H9 (cell line): Measurements from ENCODE around the gene CACNA2D3. TPM values are rescaled to one million over a fixed set of nuclear protein-coding genes. Genes with fewer than 3 reads are reported as not detected.
A peak's percentile ranks its signal among the peaks of the same experiment; 100 is the strongest.

Experiments
- DNase-seq: peaks from one replicate; pipeline ENCODE4 v3.0.0-alpha.2; 2017
- H2AFZ ChIP-seq: one replicate; pipeline ENCODE4 v1.6.1; 2013; ENCODE audit warnings: mild to moderate bottlenecking, low read length, control low read depth, moderate library complexity
- H2AK5ac ChIP-seq: 2 replicates; pipeline ENCODE4 v1.6.1; 2013; ENCODE audit warnings: low read length, control low read depth, mixed read lengths; ENCODE audit not compliant: insufficient read length
- H2BK120ac ChIP-seq: one replicate; pipeline ENCODE4 v1.6.1; 2013; ENCODE audit warnings: low read depth, mild to moderate bottlenecking, low read length, control low read depth, inconsistent platforms; ENCODE audit not compliant: poor library complexity, severe bottlenecking
- H2BK12ac ChIP-seq: 2 replicates; pipeline ENCODE4 v1.6.1; 2013; ENCODE audit warnings: low read length, control low read depth, mixed read lengths, low read depth; ENCODE audit not compliant: insufficient read length
- H2BK15ac ChIP-seq: 2 replicates; pipeline ENCODE4 v1.6.1; 2013; ENCODE audit warnings: low read depth, low read length, control low read depth
- H2BK20ac ChIP-seq: one replicate; pipeline ENCODE4 v1.6.1; 2013; ENCODE audit warnings: low read depth, mild to moderate bottlenecking, low read length, control low read depth, inconsistent platforms; ENCODE audit not compliant: poor library complexity, severe bottlenecking
- H2BK5ac ChIP-seq: 2 replicates; pipeline ENCODE4 v1.6.1; 2013; ENCODE audit warnings: low read length, control low read depth, mixed read lengths; ENCODE audit not compliant: insufficient read length
- H3K14ac ChIP-seq: 2 replicates; pipeline ENCODE4 v1.6.1; 2013; ENCODE audit warnings: low read length, control low read depth; ENCODE audit not compliant: insufficient read depth
- H3K18ac ChIP-seq: 2 replicates; pipeline ENCODE4 v1.6.1; 2013; ENCODE audit warnings: low read depth, mild to moderate bottlenecking, mixed read lengths, low read length, control low read depth; ENCODE audit not compliant: insufficient read length
- H3K23ac ChIP-seq: 2 replicates; pipeline ENCODE4 v1.6.1; 2013; ENCODE audit warnings: low read length, control low read depth, mixed read lengths, low read depth; ENCODE audit not compliant: insufficient read length
- H3K23me2 ChIP-seq: 2 replicates; pipeline ENCODE4 v1.6.1; 2013; ENCODE audit warnings: low read depth, mild to moderate bottlenecking, mixed read lengths, low read length, control low read depth; ENCODE audit not compliant: insufficient read length, poor library complexity, severe bottlenecking
- H3K27ac ChIP-seq: 2 replicates; pipeline ENCODE4 v1.5.1; 2013; ENCODE audit warnings: low read length, control low read depth, mixed read lengths, low read depth; ENCODE audit not compliant: insufficient read length
- H3K27me3 ChIP-seq: 2 replicates; pipeline ENCODE4 v1.6.1; 2013; ENCODE audit warnings: low read length, control low read depth, inconsistent platforms; ENCODE audit not compliant: insufficient read depth
- H3K4ac ChIP-seq: 2 replicates; pipeline ENCODE4 v1.6.1; 2013; ENCODE audit warnings: low read depth, mild to moderate bottlenecking, control low read depth, inconsistent platforms, low read length, moderate library complexity
- H3K4me1 ChIP-seq: 2 replicates; pipeline ENCODE4 v1.6.1; 2013; ENCODE audit warnings: low read length, control low read depth, inconsistent platforms; ENCODE audit not compliant: insufficient read depth
- H3K4me2 ChIP-seq: 2 replicates; pipeline ENCODE4 v1.6.1; 2013; ENCODE audit warnings: low read length, control low read depth, mixed read lengths; ENCODE audit not compliant: insufficient read length, insufficient read depth
- H3K56ac ChIP-seq: 2 replicates; pipeline ENCODE4 v1.6.1; 2013; ENCODE audit warnings: low read depth, mild to moderate bottlenecking, mixed read lengths, low read length, control low read depth; ENCODE audit not compliant: insufficient read length
- H3K79me1 ChIP-seq: 2 replicates; pipeline ENCODE4 v1.6.1; 2013; ENCODE audit warnings: low read depth, mild to moderate bottlenecking, moderate library complexity, low read length, control low read depth, inconsistent platforms; ENCODE audit not compliant: insufficient read depth, poor library complexity, severe bottlenecking
- H3K79me2 ChIP-seq: 2 replicates; pipeline ENCODE4 v1.6.1; 2013; ENCODE audit warnings: low read length, control low read depth, inconsistent platforms; ENCODE audit not compliant: insufficient read depth
- H3K9ac ChIP-seq: 2 replicates; pipeline ENCODE4 v1.6.1; 2013; ENCODE audit warnings: low read length, control low read depth, mixed read lengths; ENCODE audit not compliant: insufficient read length; ENCODE audit errors: extremely low read depth
- H3K9me3 ChIP-seq: one replicate; pipeline ENCODE4 v1.6.1; 2013; ENCODE audit warnings: low read depth, low read length, inconsistent platforms; ENCODE audit not compliant: control insufficient read depth
- H3T11ph ChIP-seq: one replicate; pipeline ENCODE4 v1.6.1; 2013; ENCODE audit warnings: mild to moderate bottlenecking, low read length, control low read depth, inconsistent platforms
- H4K20me1 ChIP-seq: one replicate; pipeline ENCODE4 v1.6.1; 2013; ENCODE audit not compliant: control insufficient read depth, insufficient read length, insufficient read depth
- H4K5ac ChIP-seq: 2 replicates; pipeline ENCODE4 v1.6.1; 2013; ENCODE audit warnings: low read depth, mild to moderate bottlenecking, mixed read lengths, low read length, control low read depth; ENCODE audit not compliant: insufficient read length
- H4K8ac ChIP-seq: replicated peaks from 2 replicates; pipeline ENCODE4 v1.6.1; 2013; ENCODE audit warnings: low read length, control low read depth, mixed read lengths, low read depth; ENCODE audit not compliant: insufficient read length
- H4K91ac ChIP-seq: 2 replicates; pipeline ENCODE4 v1.6.1; 2013; ENCODE audit warnings: low read depth, mild to moderate bottlenecking, moderate library complexity, mixed read lengths, low read length, control low read depth; ENCODE audit not compliant: insufficient read length
- H3K27ac Mint-ChIP-seq, 3 experiments: 2 replicates in 2 of 3; 3 replicates in 1 of 3; pipeline ENCODE4 v1.8.0; 2020 to 2021; ENCODE audit warnings: mixed read lengths in 3 of 3, mild to moderate bottlenecking in 1 of 3, moderate library complexity in 1 of 3
- H3K27me3 Mint-ChIP-seq: 2 replicates; pipeline ENCODE4 v1.8.0; 2021; ENCODE audit warnings: low read depth, mild to moderate bottlenecking, moderate library complexity, mixed read lengths
- H3K36me3 Mint-ChIP-seq, 3 experiments: 2 replicates in 2 of 3; 3 replicates in 1 of 3; pipeline ENCODE4 v1.8.0; 2020 to 2021; ENCODE audit warnings: low read depth in 3 of 3, mixed read lengths in 3 of 3; ENCODE audit not compliant: insufficient read depth in 1 of 3
- H3K4me1 Mint-ChIP-seq, 2 experiments: 2 replicates each; pipeline ENCODE4 v1.8.0; 2020; ENCODE audit warnings: mixed read lengths in 2 of 2
- H3K4me3 Mint-ChIP-seq, 2 experiments: 2 replicates in 1 of 2; 3 replicates in 1 of 2; pipeline ENCODE4 v1.8.0; 2020 to 2021; ENCODE audit warnings: mild to moderate bottlenecking in 2 of 2, mixed read lengths in 2 of 2, moderate library complexity in 1 of 2
- H3K9me3 Mint-ChIP-seq, 2 experiments: 2 replicates in 1 of 2; 3 replicates in 1 of 2; pipeline ENCODE4 v1.8.0; 2020; ENCODE audit warnings: mild to moderate bottlenecking in 2 of 2, mixed read lengths in 2 of 2, moderate library complexity in 1 of 2
- CTCF ChIP-seq: fragments of 200-600 bp; sonication (generic); conservative IDR thresholded peaks from 3 replicates; pipeline ENCODE4 v1.8.0; 2021; ENCODE audit warnings: antibody characterized with exemption, mild to moderate bottlenecking
- WGBS: extraction: QIAGEN DNeasy Blood & Tissue Kit; methylation state at CpG from one replicate; pipeline ENCODE4 v1.1.7; 2013; ENCODE audit warnings: missing lambda C conversion rate, low lambda C conversion rate, mixed read lengths; ENCODE audit not compliant: insufficient read length; ENCODE audit errors: extremely low coverage; 5-methylcytosine and 5-hydroxymethylcytosine counted together
- total RNA-seq: library from RNA; stranded (reverse); gene quantifications from 2 replicates; pipeline ENCODE4 v1.2.1, GENCODE V29; 2021

CACNA2D3 gene
- total RNA-seq, 1 experiment from 2014 or later, result 3.2 TPM

- H3K4ac ChIP-seq, result no peak overlapping the region
- no peaks in the 10 kb centered on the region for H3K36me3 Mint-ChIP-seq
- TF ChIP-seq CTCF, result no peak
- H3K14ac ChIP-seq, result no peak overlapping the region
- no peak overlapping the region for H2BK120ac ChIP-seq
- no peaks in the 10 kb centered on the region for H3K27me3 ChIP-seq
- H3K56ac ChIP-seq, result no peak overlapping the region
- H4K5ac ChIP-seq, result no peak overlapping the region
- peak overlapping the region; percentile 53 for H3K18ac ChIP-seq
- no peak overlapping the region; a peak in 1 of 7 replicates for H3K27ac Mint-ChIP-seq
- no peak for DNase-seq
- no CpG with 5 or more reads among the region's 1 CpG for WGBS
- H3K4me1 ChIP-seq, result peaks cover 9% of the 10 kb centered on the region; the same call in 1 of the 2 replicates
- H3K23ac ChIP-seq, result no peak overlapping the region
- H2BK15ac ChIP-seq, result no peak overlapping the region
- H3K9me3 Mint-ChIP-seq, result peaks cover 0 to 2% of the 10 kb centered on the region in 2 experiments; a peak in 1 of 5 replicates
- no peaks in the 10 kb centered on the region for H3K23me2 ChIP-seq
- H3K4me2 ChIP-seq, result no peak overlapping the region
- H2AK5ac ChIP-seq, result no peak overlapping the region
- H4K91ac ChIP-seq, result no peak overlapping the region
- H2BK20ac ChIP-seq, result no peak overlapping the region
- no peaks in the 10 kb centered on the region; the same call in 1 of the 2 replicates for H3K79me2 ChIP-seq
- H3K4me3 Mint-ChIP-seq, result no peak overlapping the region
- no peak overlapping the region for H3K9ac ChIP-seq
- no peaks in the 10 kb centered on the region for H3K79me1 ChIP-seq
- no peaks in the 10 kb centered on the region for H3K27me3 Mint-ChIP-seq
- H4K8ac ChIP-seq, result no peak overlapping the region
- peaks cover 11 to 14% of the 10 kb centered on the region in 2 experiments for H3K4me1 Mint-ChIP-seq
- H3T11ph ChIP-seq, result no peak overlapping the region
- no peak overlapping the region for H2AFZ ChIP-seq
- H3K27ac ChIP-seq, result no peak overlapping the region
- no peak overlapping the region for H2BK5ac ChIP-seq
- H2BK12ac ChIP-seq, result no peak overlapping the region
- no peaks in the 10 kb centered on the region for H4K20me1 ChIP-seq
- H3K9me3 ChIP-seq, result no peaks in the 10 kb centered on the region
These were observed 614.1 kb downstream of the CACNA2D3 start for GRCh38 chr3:54736459-54736858.
